OCI-LY1 (cell line): ENCODE data around the gene HSF5.

Experiments used
- H2AFZ ChIP-seq: fragments of 200-600 bp; sonication (generic), shearing (Covaris generic); 2 replicates; pipeline ENCODE4 v1.6.0; 2014; ENCODE audit warnings: antibody characterized with exemption, mild to moderate bottlenecking, low read length
- H3F3A ChIP-seq: fragments of 200-600 bp; sonication (generic), shearing (Covaris generic); 2 replicates; pipeline ENCODE4 v1.6.0; 2014; ENCODE audit warnings: mild to moderate bottlenecking, antibody characterized with exemption, low read length, moderate library complexity; ENCODE audit not compliant: insufficient read depth
- H3K27ac ChIP-seq: fragments of 200-600 bp; sonication (generic); 2 replicates; pipeline ENCODE4 v1.5.1; 2014; ENCODE audit warnings: low read length, mixed run types, mild to moderate bottlenecking, low read depth; ENCODE audit not compliant: poor library complexity, severe bottlenecking
- H3K27me3 ChIP-seq: fragments of 200-600 bp; sonication (generic); 2 replicates; pipeline ENCODE4 v1.6.0; 2014; ENCODE audit warnings: antibody characterized with exemption, mild to moderate bottlenecking, low read length, moderate library complexity; ENCODE audit not compliant: insufficient read depth
- H3K36me3 ChIP-seq: fragments of 200-600 bp; sonication (generic); 2 replicates; pipeline ENCODE4 v1.6.1; 2014; ENCODE audit warnings: mild to moderate bottlenecking, antibody characterized with exemption, low read length, moderate library complexity, mixed read lengths; ENCODE audit not compliant: insufficient read depth
- H3K4me1 ChIP-seq: fragments of 200-600 bp; sonication (generic); 2 replicates; pipeline ENCODE4 v1.5.1; 2014; ENCODE audit warnings: mild to moderate bottlenecking, low read length, moderate library complexity; ENCODE audit not compliant: insufficient read depth, severe bottlenecking
- H3K4me2 ChIP-seq: fragments of 200-600 bp; sonication (generic), shearing (Covaris generic); 2 replicates; pipeline ENCODE4 v1.6.1; 2014; ENCODE audit warnings: low read length
- H3K4me3 ChIP-seq: fragments of 200-600 bp; sonication (generic); 2 replicates; pipeline ENCODE4 v1.5.1; 2014; ENCODE audit warnings: low read length, low read depth, mild to moderate bottlenecking, mixed read lengths; ENCODE audit not compliant: poor library complexity, severe bottlenecking
- H3K79me2 ChIP-seq: fragments of 200-600 bp; shearing (Covaris generic); 2 replicates; pipeline ENCODE4 v1.6.1; 2016; ENCODE audit warnings: mixed run types, low read length, mixed read lengths; ENCODE audit not compliant: insufficient read depth
- H3K9ac ChIP-seq: fragments of 200-600 bp; sonication (generic), shearing (Covaris generic); 2 replicates; pipeline ENCODE4 v1.6.1; 2014; ENCODE audit warnings: mild to moderate bottlenecking, low read length, mixed read lengths
- H3K9me2 ChIP-seq: fragments of 200-600 bp; sonication (generic), shearing (Covaris generic); 2 replicates; pipeline ENCODE4 v1.6.1; 2014; ENCODE audit warnings: low read depth, mild to moderate bottlenecking, low read length, mixed read lengths
- H3K9me3 ChIP-seq: fragments of 200-600 bp; shearing (Covaris generic); 2 replicates; pipeline ENCODE4 v1.6.1; 2014; ENCODE audit warnings: low read length, mixed read lengths
- H4K20me1 ChIP-seq: fragments of 200-600 bp; sonication (generic), shearing (Covaris generic); 2 replicates; pipeline ENCODE4 v1.6.0; 2016; ENCODE audit warnings: mild to moderate bottlenecking, low read length; ENCODE audit not compliant: insufficient read depth
- CTCF ChIP-seq: fragments of 200-600 bp; sonication (generic), shearing (Covaris generic); IDR thresholded peaks from 2 replicates; pipeline ENCODE4 v1.5.1; 2017; ENCODE audit warnings: mild to moderate bottlenecking, antibody characterized with exemption, low read length, moderate library complexity, mixed read lengths
- EZH2 ChIP-seq: fragments of 200-600 bp; sonication (generic), shearing (Covaris generic); IDR thresholded peaks from 2 replicates; pipeline ENCODE4 v1.8.0; 2017; ENCODE audit warnings: borderline replicate concordance, mixed run types, mild to moderate bottlenecking, antibody characterized with exemption, low read length, moderate library complexity, mixed read lengths

Gene HSF5

GRCh38 chr17:58409432-58409831 is 78.8 kb downstream of the HSF5 start:
- H3K9ac ChIP-seq = no peak overlapping the region
- no peaks in the 10 kb centered on the region for H4K20me1 ChIP-seq
- H3K79me2 ChIP-seq = no peaks in the 10 kb centered on the region
- H3K27ac ChIP-seq = no peak overlapping the region
- no peak for TF ChIP-seq EZH2
- no peak for TF ChIP-seq CTCF
- H3K9me3 ChIP-seq = no peaks in the 10 kb centered on the region
- no peaks in the 10 kb centered on the region for H3K36me3 ChIP-seq
- H3K4me3 ChIP-seq = no peak overlapping the region
- H3F3A ChIP-seq = no peaks in the 10 kb centered on the region
- no peak overlapping the region for H3K4me2 ChIP-seq
- no peaks in the 10 kb centered on the region for H3K9me2 ChIP-seq
- no peaks in the 10 kb centered on the region for H3K27me3 ChIP-seq
- H2AFZ ChIP-seq = no peak overlapping the region
- no peaks in the 10 kb centered on the region for H3K4me1 ChIP-seq

GRCh38 chr17:58403311-58403710 is 84.9 kb downstream of the HSF5 start:
- no peak overlapping the region for H3K4me3 ChIP-seq
- H3K4me1 ChIP-seq = no peaks in the 10 kb centered on the region
- H2AFZ ChIP-seq = no peak overlapping the region
- no peaks in the 10 kb centered on the region for H4K20me1 ChIP-seq
- H3F3A ChIP-seq = no peaks in the 10 kb centered on the region
- H3K4me2 ChIP-seq = no peak overlapping the region
- TF ChIP-seq EZH2 (no peak), CTCF (no peak)
- no peak overlapping the region for H3K27ac ChIP-seq
- H3K79me2 ChIP-seq = no peaks in the 10 kb centered on the region
- H3K9ac ChIP-seq = no peak overlapping the region
- no peaks in the 10 kb centered on the region for H3K9me3 ChIP-seq
- H3K9me2 ChIP-seq = no peaks in the 10 kb centered on the region
- no peaks in the 10 kb centered on the region for H3K36me3 ChIP-seq
- no peaks in the 10 kb centered on the region for H3K27me3 ChIP-seq

- H3K9me2 ChIP-seq = no peaks in the 10 kb centered on the region
- H3K4me2 ChIP-seq = no peak overlapping the region
- no peak overlapping the region for H2AFZ ChIP-seq
- no peaks in the 10 kb centered on the region for H3F3A ChIP-seq
- H3K9ac ChIP-seq = no peak overlapping the region
- TF ChIP-seq CTCF (no peak), EZH2 (no peak)
- H3K4me3 ChIP-seq = no peak overlapping the region
- H3K27ac ChIP-seq = no peak overlapping the region
- no peaks in the 10 kb centered on the region for H3K36me3 ChIP-seq
- no peaks in the 10 kb centered on the region for H3K9me3 ChIP-seq
- H4K20me1 ChIP-seq = no peaks in the 10 kb centered on the region
- no peaks in the 10 kb centered on the region for H3K27me3 ChIP-seq
- H3K79me2 ChIP-seq = no peaks in the 10 kb centered on the region
- no peaks in the 10 kb centered on the region for H3K4me1 ChIP-seq
These were observed 85.5 kb downstream of the HSF5 start for GRCh38 chr17:58402679-58403078.
